ENCODE results near the gene PIEZO1.

The PIEZO1 gene

DNA sequence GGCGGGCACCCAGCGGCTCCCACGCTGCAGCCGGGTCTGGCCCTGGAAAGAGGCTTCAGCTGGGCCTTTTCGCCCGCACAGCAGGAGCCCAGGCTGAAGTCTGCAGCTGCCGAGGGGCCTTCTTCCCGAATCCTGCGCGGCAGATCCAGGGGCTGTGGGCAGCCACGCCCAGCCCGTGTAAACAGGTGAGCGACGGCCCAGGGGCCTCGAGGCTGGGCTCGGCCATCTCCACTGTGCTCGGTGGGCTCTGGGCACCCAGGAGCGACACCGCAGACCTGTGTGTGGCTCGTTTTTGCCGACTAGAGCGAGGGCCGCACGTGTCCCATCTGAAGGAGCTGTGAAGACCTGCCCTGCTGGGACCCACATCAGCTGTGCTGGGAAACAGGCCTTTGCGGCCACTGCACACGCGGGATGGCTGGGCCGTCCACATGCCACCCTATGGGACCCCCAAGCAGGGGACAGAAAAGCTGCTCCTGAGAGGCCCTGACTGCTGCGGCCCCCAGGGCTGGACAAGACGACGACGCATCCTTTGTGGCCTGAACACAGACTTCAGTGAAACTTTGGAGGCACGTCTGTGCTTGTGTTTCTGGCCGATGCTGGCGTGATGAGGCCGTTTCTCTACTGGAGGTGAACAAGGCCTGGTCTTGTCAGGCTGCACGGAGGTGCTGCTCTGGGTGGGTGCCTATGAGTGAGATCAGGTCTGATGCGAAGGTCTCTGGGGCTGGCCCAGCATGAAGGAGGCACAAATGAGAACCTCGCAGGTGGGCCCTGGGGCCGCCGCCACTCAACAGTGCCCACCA lies 31.9 kb upstream of the PIEZO1 start:
- no peak for DNase-seq

DNA sequence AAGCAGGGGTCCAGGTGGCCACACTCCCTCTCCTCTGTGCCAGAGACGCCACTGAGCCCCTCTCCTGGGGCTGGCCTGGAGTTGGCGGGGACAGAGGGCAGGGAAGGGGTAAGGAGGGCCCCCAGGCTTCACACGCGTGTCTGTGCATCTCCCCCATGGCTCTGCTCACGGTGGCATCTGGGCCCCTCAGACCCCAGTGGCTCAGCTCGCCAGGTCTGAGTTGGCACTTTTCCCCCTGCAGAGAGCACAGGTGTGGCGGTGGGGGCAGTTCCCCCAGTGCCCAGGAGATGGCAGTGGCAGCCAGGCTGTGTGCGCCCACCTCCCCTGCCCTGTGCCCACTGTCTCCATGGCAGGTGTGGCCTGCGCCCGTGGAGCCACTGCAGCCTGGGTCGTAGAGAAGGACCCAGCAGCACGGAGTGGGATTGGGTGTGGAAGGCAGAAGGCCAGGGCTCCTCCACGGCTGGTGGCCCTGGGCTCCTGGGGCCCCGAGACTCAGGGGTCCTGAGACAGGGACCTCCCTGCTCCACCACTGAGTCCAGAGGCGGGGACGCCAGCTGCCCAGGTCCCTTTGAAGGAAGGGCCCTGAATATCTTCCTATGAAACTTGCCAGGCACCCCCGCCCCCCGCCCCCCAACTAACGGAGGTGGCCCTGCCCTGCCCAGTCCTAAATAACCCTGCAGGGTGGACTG lies 31.0 kb upstream of the PIEZO1 start:
- no peak for DNase-seq

DNA sequence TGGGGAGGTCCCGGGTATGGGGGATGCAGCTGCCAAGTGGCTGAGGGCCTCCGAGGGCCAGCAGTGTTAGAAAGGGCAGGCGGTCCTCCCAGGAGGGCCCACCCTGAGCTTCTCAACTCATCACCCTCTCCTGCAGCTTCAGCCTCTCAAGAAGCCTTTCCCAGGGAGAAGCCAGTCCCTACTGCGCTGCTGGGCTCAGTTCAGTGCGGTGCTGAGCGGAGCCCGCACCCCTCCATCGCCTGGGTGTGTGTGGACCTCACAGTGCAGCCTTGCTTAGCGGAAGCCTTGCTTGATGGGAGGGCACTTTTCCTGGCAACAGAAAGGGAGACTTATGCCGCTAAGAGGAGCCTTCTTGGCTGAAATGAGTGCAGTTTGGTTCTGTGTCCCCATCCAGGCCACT lies 30.2 kb upstream of the PIEZO1 start:
- no peak for DNase-seq

DNA sequence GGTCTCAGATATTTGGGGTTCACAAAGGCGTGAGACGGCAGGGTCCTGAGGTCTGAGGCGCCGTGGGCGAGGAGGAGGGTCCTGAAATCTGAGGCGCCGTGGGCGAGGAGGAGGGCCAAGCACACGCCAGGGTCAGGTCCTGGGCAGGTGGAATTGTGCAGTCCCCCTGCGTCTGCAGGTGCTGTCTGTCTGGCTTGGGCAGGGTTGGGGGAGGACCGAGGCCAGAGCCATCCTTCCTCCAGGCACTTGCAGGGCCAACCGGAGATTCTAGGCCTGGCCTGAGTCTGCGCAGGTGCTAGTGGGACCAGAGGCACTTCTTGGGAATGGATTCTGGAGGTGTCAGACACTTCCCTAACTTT lies 29.1 kb upstream of the PIEZO1 start:
- no peak for DNase-seq

DNA sequence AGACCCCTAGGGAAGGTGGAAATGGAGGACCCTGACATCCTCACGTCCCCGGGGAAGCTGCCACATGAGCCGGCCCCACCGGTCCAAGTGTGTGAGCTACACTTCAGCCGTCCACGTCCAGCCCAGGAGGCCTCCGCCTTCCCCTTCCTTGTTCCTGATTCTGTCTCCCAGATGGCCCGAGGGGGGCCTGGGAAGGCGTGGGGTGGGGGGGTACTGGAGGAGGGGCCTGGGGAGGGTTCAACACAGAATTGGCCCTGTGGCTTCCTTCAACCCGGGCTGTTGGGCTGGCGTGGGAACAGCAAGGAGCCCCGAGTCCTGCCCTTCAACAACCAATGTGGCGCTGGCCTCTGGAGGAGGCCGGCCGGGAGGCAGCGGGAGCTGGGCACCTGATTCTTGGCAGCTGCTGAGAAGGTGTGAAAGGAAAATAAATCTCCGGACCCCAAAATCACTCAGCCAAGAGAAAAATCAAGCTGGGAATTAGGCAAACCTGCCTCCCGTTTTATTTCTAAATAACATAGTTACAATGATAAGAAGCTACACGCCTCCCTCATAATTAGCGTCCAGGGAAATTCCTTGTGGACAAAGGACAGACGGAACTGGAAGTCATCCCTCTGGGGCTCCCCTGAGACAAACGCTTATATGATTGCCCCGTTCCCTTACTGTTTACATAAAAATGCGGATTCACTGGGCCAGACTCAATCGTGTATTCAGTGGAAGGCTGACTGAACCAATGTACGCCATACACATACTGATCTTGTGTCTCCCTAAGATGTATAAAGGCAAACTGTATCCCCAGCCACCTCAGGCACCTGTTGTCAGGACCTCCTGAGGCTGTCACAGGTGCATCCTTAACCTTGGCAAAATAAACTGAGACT lies 28.5 kb upstream of the PIEZO1 start:
- no peak for DNase-seq

DNA sequence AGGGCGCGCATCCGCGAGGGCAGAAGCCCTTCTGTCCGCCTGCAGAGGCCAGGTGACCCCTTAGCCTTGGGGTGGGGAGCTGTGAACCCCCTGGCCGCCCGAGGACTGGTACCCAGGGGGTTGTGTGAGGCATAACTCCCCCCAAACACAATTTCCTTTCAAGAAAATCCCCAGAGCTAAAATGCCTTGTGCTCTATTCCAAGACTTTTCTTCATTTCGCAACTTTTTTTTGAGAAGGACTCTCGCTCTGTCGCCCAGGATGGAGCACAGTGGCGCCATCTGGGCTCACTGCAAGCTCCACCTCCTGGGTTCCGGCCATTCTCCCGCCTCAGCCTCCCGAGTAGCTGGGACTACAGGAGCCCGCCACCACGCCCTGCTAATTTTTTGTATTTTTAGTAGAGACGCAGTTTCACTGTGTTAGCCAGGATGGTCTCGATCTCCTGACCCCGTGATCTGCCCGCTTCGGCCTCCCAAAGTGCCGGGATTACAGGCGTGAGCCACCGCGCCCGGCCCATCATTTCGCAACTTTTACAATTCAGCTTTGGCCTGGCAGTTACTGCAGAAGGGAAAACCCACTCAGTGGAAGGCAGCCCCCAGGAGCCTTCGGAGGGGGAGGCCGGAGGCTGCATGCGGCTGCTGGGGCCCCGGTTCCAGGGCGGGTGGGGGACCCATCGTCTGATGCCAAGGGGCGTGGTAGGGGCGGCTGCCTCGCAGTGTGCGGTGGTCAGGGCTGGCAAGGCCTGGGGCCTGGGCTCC lies 27.7 kb upstream of the PIEZO1 start:
- DNase-seq = no peak

DNA sequence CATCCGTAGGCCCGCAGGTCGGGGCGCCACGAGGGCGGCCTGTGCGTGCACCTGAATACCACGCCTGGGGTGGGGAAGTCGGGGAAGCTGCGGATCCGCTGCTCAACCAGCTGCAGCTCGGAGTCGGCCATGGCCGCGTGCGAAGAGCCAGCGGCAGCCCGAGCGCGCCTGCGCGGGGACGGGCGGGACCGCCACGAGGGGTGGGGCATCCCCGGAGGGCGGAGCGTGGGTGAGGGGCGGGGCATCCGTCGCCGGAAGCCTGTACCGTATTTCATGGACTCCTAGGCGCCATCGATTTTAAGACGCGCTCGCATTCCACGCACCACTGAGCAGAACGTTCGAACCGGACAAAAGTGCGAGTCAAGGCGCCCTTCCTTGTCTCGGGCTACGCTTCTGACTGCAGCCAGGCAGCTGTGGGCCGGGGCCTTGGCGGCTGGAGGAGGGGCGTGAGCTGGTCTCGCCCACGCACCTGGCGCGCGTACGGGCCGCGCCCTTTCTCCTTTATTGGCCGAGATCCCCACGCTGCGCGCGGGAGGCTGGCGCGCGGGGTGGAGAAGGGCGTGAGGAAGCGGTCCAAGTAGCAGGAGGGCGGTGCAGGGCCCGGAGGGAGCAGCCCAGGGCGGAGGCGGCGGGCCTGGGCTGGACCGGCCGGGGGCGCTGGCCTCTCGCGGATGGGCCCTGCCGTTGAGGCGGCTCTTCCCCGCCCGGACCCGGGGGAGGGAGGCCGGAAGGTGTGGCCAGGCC lies 26.9 kb upstream of the PIEZO1 start, which contains the start of gene APRT:
Gene APRT (minus strand): TSS at position 160 of the 744 bp plus-strand sequence. CDS start 29 bp downstream, at position 131.
- peak; percentile 18 for DNase-seq

DNA sequence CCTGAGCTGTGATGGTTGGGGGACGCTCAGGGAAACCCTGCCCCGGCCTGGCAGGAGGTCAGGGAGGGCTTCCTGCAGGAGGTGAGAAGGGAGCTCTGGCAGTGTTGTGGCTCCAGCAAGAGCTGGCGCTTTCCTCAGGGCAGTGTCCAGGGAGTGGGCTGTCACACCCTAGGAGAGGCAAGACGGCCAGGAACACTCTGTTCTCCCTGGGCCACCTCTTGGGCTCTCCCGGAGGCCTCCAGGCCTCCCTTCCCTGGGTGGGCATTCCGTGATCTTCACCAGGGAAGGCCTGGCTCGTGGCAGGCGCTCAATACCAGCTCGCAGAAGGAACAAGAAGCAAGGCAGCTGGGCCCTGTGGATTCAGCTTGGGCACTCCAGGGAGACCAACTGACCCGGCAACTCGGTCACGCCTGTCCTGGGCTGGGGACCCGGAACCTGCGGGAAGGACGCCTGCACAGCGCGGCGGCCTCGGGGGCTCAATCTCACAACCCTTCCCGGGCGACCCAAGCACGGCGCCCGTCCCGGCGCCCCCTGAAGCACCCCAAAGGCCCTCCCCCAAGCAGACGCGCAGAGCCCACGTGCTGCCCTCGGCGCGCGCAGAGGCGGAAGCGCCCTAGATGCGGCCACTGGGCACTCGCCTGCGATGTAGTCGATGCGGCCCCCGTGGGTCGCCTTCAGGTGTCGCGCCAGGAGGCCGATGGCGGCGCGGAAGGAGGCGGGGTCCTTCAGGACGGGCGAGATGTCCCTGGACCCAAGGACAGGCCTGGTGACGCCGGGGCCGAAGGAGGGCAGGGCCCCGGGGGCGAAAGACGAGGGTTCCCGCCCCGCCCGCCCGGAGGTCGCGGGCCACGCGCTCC lies 26.1 kb upstream of the PIEZO1 start:
- DNase-seq = no peak

DNA sequence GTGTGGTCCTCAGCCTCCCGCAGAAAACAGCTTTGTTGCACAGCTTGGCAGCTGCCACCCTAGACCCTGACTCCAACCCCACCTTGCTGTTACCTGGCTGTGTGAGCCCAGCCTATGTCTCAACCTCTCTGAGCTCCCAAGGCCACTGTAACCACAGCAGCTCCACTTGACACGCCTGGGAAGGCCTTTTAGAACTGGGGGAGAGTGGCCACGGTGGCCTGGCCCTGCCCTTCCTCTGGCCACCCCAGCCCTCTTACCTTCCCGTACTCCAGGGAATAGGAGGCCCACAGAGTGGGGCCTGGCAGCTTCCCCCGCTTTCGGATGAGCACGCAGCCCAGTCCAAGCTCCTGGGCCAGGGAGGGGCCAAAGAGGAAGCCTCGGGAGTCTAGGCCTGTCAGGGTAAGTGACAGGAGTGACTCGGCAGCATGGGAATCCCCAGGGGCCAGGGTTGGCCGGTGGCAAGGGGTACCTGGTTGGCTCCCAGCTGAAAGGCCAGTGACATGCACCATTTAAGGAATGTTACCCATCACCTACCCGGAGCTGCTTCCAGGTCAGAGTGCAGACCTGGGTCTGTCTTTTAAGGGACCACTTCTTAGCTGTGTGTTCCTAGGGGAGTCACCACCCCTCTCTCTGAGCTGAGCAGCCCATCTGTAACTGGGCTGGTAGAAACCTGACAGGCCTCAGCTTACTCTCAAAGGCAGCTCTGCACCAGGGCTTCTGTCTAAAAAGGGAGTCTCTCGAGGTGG lies 25.3 kb upstream of the PIEZO1 start:
- no peak for DNase-seq

DNA sequence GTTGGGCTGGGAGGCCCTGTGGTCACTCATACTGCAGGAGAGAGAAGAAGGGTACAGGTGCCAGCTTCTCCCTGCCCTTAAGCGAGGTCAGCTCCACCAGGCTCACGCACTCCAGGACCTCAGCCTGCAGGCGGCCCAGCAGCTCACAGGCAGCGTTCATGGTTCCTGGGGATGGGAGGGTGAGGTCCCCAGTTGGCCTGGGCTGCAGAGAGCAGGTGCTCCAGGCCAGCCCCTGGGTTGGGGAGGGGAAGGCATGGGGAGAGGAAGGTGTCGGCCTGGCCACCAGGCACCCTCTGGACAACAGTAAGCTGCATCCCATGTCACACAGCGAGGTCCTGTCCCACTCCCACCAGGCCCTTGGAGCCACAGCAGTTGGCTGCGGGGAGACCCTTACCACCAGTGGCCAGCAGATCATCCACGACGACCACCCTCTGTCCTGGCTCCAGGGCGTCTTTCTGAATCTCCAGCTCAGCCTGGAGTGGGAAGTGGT lies 24.7 kb upstream of the PIEZO1 start:
- DNase-seq = no peak

DNA sequence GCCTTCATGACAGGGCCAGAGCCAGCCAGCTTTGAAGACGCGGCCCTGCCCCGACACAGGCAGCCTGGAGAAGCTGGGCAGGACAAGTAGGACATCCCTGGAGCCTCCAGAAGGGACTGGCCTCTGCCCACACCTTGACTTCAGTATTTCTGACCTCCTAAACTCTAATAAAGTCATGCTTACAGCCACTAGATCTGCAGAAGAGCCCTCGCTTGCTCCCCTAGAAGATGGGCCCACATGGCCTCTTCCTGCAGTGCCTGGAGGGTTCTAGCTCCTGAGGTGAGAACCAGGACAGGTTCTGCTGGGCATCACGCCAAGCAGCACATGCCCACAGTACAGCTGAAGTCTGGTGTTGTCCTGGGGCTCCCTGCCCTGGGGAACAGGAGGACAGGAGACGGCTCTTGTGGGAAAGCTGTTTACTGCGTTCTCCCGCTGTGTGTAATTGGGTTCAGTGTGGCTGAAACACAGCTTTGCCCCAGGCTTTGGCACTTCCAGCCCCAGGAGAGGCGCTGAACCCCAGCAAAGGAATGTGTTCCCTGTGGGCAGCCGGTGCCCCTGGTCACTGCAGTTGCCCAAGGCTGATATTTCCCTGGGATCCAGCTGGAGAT lies 24.2 kb upstream of the PIEZO1 start:
- no peak for DNase-seq

DNA sequence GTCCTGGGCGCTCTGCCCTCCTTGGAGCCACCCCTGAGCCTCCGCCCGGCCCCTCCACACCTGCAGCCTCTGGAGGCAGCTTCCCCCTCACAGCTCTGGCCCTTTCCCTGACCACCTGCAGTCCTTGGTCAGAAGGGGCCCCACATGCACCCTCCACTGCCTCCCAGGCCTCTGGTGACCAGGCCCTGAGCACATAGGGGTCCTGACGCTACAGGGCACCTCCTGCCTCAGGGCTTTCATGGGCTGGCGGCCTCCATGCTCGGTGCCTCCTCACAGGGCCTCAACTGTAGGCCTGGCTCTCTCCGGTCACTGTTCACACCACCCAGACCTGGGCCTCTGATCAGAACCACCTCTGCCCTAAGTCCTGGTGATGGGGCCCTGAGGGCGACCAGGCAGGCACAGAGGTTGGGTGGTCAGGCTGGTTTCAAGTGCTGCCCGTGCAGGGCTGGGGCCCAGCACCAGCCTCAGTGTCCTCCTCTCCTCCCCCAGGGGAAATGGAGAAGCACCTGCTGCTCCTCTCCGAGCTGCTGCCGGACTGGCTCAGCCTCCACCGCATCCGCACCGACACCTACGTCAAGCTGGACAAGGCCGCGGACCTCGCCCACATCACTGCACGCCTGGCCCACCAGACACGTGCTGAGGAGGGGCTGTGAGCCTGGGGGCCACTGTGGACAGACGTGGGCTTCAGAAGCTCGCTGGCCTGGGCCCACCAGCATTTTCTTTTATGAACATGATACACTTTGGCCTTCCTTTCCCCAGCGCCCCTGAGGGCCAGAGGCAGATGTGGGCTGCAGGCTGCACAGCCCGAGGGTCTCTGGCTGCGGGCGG lies 22.8 kb upstream of the PIEZO1 start:
- DNase-seq = no peak

DNA sequence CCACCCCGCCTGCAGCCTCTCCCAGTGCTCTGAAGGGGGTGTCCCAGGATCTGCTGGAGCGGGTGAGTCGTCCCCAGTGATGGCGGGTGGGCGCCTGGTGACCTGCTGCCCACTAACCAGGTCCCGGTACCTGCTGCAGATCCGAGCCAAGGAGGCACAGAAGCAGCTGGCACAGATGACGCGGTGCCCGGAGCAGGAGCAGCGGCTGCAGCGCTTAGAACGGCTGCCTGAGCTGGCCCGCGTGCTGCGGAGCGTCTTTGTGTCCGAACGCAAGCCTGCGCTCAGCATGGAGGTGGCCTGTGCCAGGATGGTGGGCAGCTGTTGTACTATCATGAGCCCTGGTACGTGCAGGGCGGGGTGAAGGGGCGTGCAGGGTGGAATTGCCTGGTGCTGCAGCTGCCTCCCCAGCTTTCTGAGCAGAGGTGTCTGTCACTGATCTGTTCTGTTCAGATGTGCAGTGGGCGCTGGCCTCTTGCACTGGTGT lies 22.2 kb upstream of the PIEZO1 start:
- DNase-seq = no peak

DNA sequence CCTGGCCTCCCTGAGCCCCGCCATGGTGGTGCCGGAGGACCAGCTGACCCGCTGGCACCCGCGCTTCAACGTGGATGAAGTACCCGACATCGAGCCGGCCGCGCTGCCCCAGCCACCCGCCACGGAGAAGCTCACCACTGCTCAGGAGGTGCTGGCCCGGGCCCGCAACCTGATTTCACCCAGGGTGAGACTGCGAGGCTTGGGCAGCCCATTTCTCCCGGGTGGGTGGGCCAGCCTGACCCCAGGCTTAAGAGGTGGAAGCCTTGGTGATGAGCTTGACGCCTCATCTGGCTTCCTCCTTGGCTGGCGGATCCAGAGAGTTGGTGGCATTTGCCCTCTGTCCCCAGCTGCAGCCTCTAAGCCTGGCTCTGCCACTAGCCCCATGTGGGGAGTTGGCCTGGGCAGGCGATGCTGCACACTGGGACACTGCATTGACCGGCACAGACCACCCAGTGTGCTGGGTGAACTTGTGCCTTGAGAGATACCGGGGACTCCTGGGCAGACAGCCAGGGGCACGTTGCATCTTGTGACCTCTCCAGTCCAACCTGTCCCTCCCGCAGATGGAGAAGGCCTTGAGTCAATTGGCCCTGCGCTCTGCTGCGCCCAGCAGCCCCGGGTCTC lies 21.6 kb upstream of the PIEZO1 start:
- no peak for DNase-seq

DNA sequence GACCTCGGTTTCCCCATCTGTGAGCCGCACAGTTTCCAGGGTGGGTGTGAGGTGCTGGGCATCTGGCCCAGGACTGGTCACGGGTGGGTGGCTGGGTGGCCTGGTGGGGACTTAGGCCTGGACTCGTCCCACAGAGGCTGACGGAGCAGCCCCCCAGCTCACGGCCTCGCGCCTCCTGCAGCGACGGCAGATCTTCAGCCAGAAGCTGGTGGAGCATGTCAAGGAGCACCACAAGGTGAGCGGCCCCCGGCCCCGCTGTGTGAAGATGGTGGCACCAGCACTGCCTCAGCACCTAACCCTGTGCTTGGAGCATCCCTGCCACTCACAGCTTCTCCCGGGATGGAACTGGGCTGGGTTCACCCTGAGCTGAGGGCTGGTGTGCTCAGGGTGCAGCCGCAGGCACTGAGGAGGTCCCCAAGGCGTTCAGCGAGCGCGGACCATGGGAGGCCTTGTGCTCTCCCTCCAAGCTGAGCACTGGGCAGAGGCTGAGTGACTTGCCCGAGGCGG lies 20.9 kb upstream of the PIEZO1 start:
- no peak for DNase-seq

DNA sequence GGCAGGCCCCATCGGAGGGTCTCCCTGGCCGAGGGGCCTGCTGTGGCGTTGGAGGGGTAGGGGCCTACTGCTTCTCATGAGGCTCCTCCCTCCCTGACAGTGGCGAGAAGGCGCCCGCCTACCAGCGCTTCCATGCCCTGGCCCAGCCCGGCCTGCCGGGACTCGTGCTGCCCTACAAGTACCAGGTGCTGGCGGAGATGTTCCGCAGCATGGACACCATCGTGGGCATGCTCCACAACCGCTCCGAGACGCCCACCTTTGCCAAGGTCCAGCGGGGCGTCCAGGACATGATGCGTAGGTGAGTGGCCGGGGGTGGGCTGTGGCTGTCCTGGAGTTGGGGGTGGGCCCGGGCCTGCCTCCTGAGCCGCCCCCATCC lies 20.3 kb upstream of the PIEZO1 start:
- no peak for DNase-seq

DNA sequence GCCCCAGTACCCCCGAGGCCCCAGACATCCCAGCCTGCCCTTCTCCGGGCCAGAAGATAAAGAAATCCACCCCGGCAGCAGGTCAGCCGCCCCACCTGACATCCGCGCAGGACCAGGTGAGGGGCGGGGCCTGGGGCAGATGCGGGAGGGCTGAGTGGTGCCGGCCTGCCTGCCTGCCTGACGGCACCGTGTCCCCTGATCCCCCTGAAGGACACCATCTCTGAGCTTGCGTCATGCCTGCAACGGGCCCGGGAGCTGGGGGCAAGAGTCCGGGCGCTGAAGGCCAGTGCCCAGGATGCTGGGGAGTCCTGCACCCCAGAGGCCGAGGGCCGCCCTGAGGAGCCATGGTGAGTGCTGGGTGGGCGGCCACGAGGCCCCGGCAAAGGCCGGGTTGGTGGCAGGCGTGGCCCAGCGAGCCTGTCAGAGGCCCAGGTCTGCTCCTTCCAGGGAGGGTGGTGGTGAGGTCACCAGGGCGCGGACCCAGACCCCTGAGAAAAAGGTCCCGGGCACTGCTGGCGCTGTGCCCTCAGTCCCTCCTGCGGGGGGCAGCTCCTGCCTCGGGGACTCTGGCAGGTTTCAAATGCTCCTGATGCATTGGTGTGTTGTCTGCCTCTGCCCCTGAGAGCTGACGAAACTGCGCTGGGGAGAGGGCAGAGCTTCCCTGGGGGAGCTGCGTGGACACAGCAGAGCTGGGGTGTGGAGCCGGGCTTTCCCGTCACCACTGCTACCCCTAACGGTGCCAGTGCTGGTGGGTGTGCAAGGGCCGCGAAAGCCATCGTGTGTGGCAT lies 19.7 kb upstream of the PIEZO1 start:
- no peak for DNase-seq

Data from NCI-H2081 treated with DMSO at 0.1 percent for 48 hours (cell line).